ENCODE results near the gene C1orf87. TPM values are rescaled to one million over a fixed set of nuclear protein-coding genes. Genes with fewer than 3 reads are reported as not detected.

The C1orf87 gene
- total and polyA plus RNA-seq, 4 donors: not detected

GRCh38 chr1:60036856-60037460, 36.6 kb downstream of the C1orf87 start:
- no peak overlapping the region for H3K9ac ChIP-seq (ENCODE audit: low read depth in 1 of 2, low read length in 2 of 2)
- no peak for TF ChIP-seq REST (IDR thresholded peaks at IDR 0.05)
- WGBS: 82% methylated on average over 6 of the region's 6 CpGs
- no peak overlapping the region for H3K27ac ChIP-seq (ENCODE audit: low read depth in 1 of 2, low read length in 2 of 2)
- no peaks in the 10 kb centered on the region for H3K36me3 ChIP-seq (ENCODE audit: control insufficient read depth in 4 of 4, insufficient read depth in 3 of 4, low read depth in 1 of 4, low read length in 3 of 4)
- H3K9me3 ChIP-seq (ENCODE audit: control insufficient read depth in 4 of 4, low read length in 3 of 4): no peaks in the 10 kb centered on the region
- no peaks in the 10 kb centered on the region for H3K27me3 ChIP-seq (ENCODE audit: control insufficient read depth in 4 of 4, insufficient read depth in 4 of 4, low read length in 3 of 4)
- H3K4me1 ChIP-seq (ENCODE audit: control insufficient read depth in 4 of 4, insufficient read depth in 4 of 4, low read length in 3 of 4): no peaks in the 10 kb centered on the region
- no peak overlapping the region for H3K4me3 ChIP-seq (ENCODE audit: low read depth in 1 of 3, low read length in 3 of 3)
- no peak for DNase-seq (ENCODE audit: low spot score)

DNA sequence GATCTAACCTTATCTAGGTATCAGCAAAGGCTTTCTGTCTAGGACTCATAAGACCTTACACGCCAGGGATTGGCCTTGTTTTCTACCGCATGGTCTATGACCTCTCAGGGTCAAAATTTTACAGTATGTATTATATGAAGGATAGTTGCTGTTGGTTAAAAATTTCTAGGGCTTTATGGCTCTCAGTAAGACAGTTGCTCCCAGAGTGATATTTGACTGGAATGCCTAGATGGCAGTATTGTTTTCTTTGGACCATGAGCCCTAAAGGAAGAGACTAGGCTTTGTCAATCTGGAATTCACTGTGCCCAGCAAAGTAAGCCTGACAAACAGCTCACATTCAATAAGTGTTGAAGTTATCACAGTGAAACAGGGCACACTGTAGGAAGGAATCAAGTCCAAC, 37.6 kb downstream of the C1orf87 start:
- no peaks in the 10 kb centered on the region for H3K9me3 ChIP-seq (ENCODE audit: control insufficient read depth in 4 of 4, low read length in 3 of 4)
- WGBS: 63% methylated on average over 2 of the region's 2 CpGs
- no peak overlapping the region for H3K9ac ChIP-seq (ENCODE audit: low read depth in 1 of 2, low read length in 2 of 2)
- no peak for DNase-seq (ENCODE audit: low spot score)
- TF ChIP-seq REST (IDR thresholded peaks at IDR 0.05) (no peak), RAD21 (IDR thresholded peaks at IDR 0.05) (no peak), FOXA2 (IDR thresholded peaks at IDR 0.05) (no peak), YY1 (IDR thresholded peaks at IDR 0.05) (no peak), MAX (IDR thresholded peaks at IDR 0.05) (no peak), TAF1 (conservative IDR thresholded peaks at IDR 0.05) (no peak), GABPA (IDR thresholded peaks at IDR 0.05 in 1 of 2, conservative IDR thresholded peaks at IDR 0.05 in 1 of 2) (no peak), JUND (IDR thresholded peaks at IDR 0.05) (no peak), ZBTB33 (IDR thresholded peaks at IDR 0.05) (no peak), HNF4A (conservative IDR thresholded peaks at IDR 0.05) (no peak), HNF4G (IDR thresholded peaks at IDR 0.05) (no peak)
- TF ChIP-seq, protein P1, sequence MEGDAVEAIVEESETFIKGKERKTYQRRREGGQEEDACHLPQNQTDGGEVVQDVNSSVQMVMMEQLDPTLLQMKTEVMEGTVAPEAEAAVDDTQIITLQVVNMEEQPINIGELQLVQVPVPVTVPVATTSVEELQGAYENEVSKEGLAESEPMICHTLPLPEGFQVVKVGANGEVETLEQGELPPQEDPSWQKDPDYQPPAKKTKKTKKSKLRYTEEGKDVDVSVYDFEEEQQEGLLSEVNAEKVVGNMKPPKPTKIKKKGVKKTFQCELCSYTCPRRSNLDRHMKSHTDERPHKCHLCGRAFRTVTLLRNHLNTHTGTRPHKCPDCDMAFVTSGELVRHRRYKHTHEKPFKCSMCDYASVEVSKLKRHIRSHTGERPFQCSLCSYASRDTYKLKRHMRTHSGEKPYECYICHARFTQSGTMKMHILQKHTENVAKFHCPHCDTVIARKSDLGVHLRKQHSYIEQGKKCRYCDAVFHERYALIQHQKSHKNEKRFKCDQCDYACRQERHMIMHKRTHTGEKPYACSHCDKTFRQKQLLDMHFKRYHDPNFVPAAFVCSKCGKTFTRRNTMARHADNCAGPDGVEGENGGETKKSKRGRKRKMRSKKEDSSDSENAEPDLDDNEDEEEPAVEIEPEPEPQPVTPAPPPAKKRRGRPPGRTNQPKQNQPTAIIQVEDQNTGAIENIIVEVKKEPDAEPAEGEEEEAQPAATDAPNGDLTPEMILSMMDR (IDR thresholded peaks at IDR 0.05; ENCODE audit: low read depth, low read length, missing input control): no peak
- TF ChIP-seq, protein P2, sequence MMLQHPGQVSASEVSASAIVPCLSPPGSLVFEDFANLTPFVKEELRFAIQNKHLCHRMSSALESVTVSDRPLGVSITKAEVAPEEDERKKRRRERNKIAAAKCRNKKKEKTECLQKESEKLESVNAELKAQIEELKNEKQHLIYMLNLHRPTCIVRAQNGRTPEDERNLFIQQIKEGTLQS (IDR thresholded peaks at IDR 0.05): no peak
- no peaks in the 10 kb centered on the region for H3K27me3 ChIP-seq (ENCODE audit: control insufficient read depth in 4 of 4, insufficient read depth in 4 of 4, low read length in 3 of 4)
- no peak overlapping the region for H3K4me3 ChIP-seq (ENCODE audit: low read depth in 1 of 3, low read length in 3 of 3)
- no peaks in the 10 kb centered on the region for H3K4me1 ChIP-seq (ENCODE audit: control insufficient read depth in 4 of 4, insufficient read depth in 4 of 4, low read length in 3 of 4)
- H3K27ac ChIP-seq (ENCODE audit: low read depth in 1 of 2, low read length in 2 of 2): no peak overlapping the region
- no peaks in the 10 kb centered on the region for H3K36me3 ChIP-seq (ENCODE audit: control insufficient read depth in 4 of 4, insufficient read depth in 3 of 4, low read depth in 1 of 4, low read length in 3 of 4)
